SU-DHL-6 (cell line): ENCODE results near the gene HAP1.
"Not testable (repeated sequence)": the region's sequence is repeated elsewhere in the genome, so short reads cannot be mapped to it uniquely, and the experiment has no call there.

Source experiments
- H2AFZ ChIP-seq: fragments of 200-600 bp; sonication (generic); 2 replicates; pipeline ENCODE4 v1.6.1; 2014; ENCODE audit warnings: low read depth, mild to moderate bottlenecking, moderate library complexity, mixed read lengths, antibody characterized with exemption, low read length; ENCODE audit not compliant: severe bottlenecking
- H3F3A ChIP-seq: fragments of 200-600 bp; shearing (Covaris generic); 2 replicates; pipeline ENCODE4 v1.6.0; 2016; ENCODE audit warnings: antibody characterized with exemption, mild to moderate bottlenecking; ENCODE audit not compliant: insufficient read depth
- H3K27ac ChIP-seq: fragments of 200-600 bp; sonication (generic); 2 replicates; pipeline ENCODE4 v1.5.1; 2016; ENCODE audit warnings: low read depth, mild to moderate bottlenecking, low read length, moderate library complexity, mixed read lengths
- H3K27me3 ChIP-seq: fragments of 200-600 bp; sonication (generic), shearing (Covaris generic); 2 replicates; pipeline ENCODE4 v1.6.0; 2014; ENCODE audit warnings: mild to moderate bottlenecking, low read length
- H3K36me3 ChIP-seq: fragments of 200-600 bp; sonication (generic); 2 replicates; pipeline ENCODE4 v1.6.1; 2014; ENCODE audit warnings: mild to moderate bottlenecking, low read length, mixed read lengths
- H3K4me2 ChIP-seq: fragments of 300-600, 200-600 bp; shearing (Covaris generic), sonication (generic); 2 replicates; pipeline ENCODE4 v1.6.0; 2014; ENCODE audit warnings: low read length, low read depth, mild to moderate bottlenecking; ENCODE audit not compliant: poor library complexity, severe bottlenecking
- H3K4me3 ChIP-seq: fragments of 200-600 bp; sonication (generic); 2 replicates; pipeline ENCODE4 v1.5.1; 2014; ENCODE audit warnings: antibody characterized with exemption, low read length, mild to moderate bottlenecking, mixed read lengths; ENCODE audit not compliant: insufficient read depth, poor library complexity, severe bottlenecking
- H3K79me2 ChIP-seq: fragments of 200-600 bp; sonication (generic); 2 replicates; pipeline ENCODE4 v1.6.1; 2014; ENCODE audit warnings: mild to moderate bottlenecking, low read length, moderate library complexity; ENCODE audit not compliant: insufficient read depth
- H3K9ac ChIP-seq: fragments of 200-600 bp; sonication (generic); 2 replicates; pipeline ENCODE4 v1.7.0; 2014; ENCODE audit warnings: mild to moderate bottlenecking, low read length
- H3K9me2 ChIP-seq: fragments of 200-600 bp; sonication (generic); replicated peaks from 2 replicates; pipeline ENCODE4 v1.6.1; 2014; ENCODE audit warnings: low read length; ENCODE audit not compliant: insufficient read depth
- H3K9me3 ChIP-seq: fragments of 200-600 bp; sonication (generic); 2 replicates; pipeline ENCODE4 v1.6.1; 2014; ENCODE audit warnings: low read length, mixed read lengths; ENCODE audit not compliant: insufficient read depth
- H4K20me1 ChIP-seq: fragments of 200-600 bp; sonication (generic); 2 replicates; pipeline ENCODE4 v1.6.1; 2014; ENCODE audit warnings: low read depth, mild to moderate bottlenecking, antibody characterized with exemption, low read length, moderate library complexity, mixed read lengths
- CTCF ChIP-seq: fragments of 200-600 bp; sonication (generic); IDR thresholded peaks from one replicate; pipeline ENCODE4 v1.5.1; 2017; ENCODE audit warnings: antibody characterized with exemption, mild to moderate bottlenecking, low read length, moderate library complexity; ENCODE audit not compliant: insufficient read depth, poor library complexity, severe bottlenecking
- EZH2phosphoT487 ChIP-seq: fragments of 200-600 bp; sonication (generic), shearing (Covaris generic); conservative IDR thresholded peaks from 2 replicates; pipeline ENCODE4 v1.6.1; 2018; ENCODE audit warnings: mild to moderate bottlenecking, antibody characterized with exemption, low read length, moderate library complexity, mixed read lengths

The HAP1 gene

GRCh38 chr17:41702712-41703111 is 31.7 kb downstream of the HAP1 start:
- no peaks in the 10 kb centered on the region for H3K9me3 ChIP-seq
- no peak overlapping the region for H3K9ac ChIP-seq
- H3K4me3 ChIP-seq = no peak overlapping the region
- H3K79me2 ChIP-seq = no peaks in the 10 kb centered on the region
- H2AFZ ChIP-seq = no peak overlapping the region
- no peaks in the 10 kb centered on the region for H3F3A ChIP-seq
- no peak overlapping the region for H3K4me2 ChIP-seq
- H3K9me2 ChIP-seq = no peaks in the 10 kb centered on the region
- H4K20me1 ChIP-seq = no peaks in the 10 kb centered on the region
- no peak for TF ChIP-seq CTCF
- TF ChIP-seq EZH2phosphoT487 = no peak
- H3K27ac ChIP-seq = no peak overlapping the region
- H3K27me3 ChIP-seq = no peaks in the 10 kb centered on the region
- no peaks in the 10 kb centered on the region for H3K36me3 ChIP-seq

- not testable (repeated sequence) for H3F3A ChIP-seq, H3K36me3 ChIP-seq, H3K79me2 ChIP-seq, H3K4me3 ChIP-seq, H3K27ac ChIP-seq, H3K27me3 ChIP-seq, H2AFZ ChIP-seq, H3K9me3 ChIP-seq, H4K20me1 ChIP-seq, H3K9me2 ChIP-seq, H3K9ac ChIP-seq, H3K4me2 ChIP-seq
These were observed 33.6 kb downstream of the HAP1 start for GRCh38 chr17:41700843-41701242.

- no peak overlapping the region for H2AFZ ChIP-seq
These were observed 37.1 kb downstream of the HAP1 start for GRCh38 chr17:41697122-41697962.

More at GRCh38 chr17:41697122-41697962, 37.1 kb downstream of the HAP1 start:
- Histone ChIP-seq H3K79me2 (no peaks in the 10 kb centered on the region), H3K27me3 (no peaks in the 10 kb centered on the region), H3K27ac (no peak overlapping the region), H3K4me2 (no peak overlapping the region), H3K36me3 (peaks cover 6% of the 10 kb centered on the region), H3K9ac (no peak overlapping the region), H3K4me3 (no peak overlapping the region), H4K20me1 (no peaks in the 10 kb centered on the region), H3K9me2 (no peaks in the 10 kb centered on the region), H3K9me3 (no peaks in the 10 kb centered on the region), H3F3A (peaks cover 27% of the 10 kb centered on the region)
- TF ChIP-seq EZH2phosphoT487 (no peak), CTCF (no peak)
